GM03348 (cell line): ENCODE measurements around the gene ADCY4.
A peak's percentile ranks its signal among the peaks of the same experiment; 100 is the strongest.
"Not testable (repeated sequence)": the region's sequence is repeated elsewhere in the genome, so short reads cannot be mapped to it uniquely, and the experiment has no call there.

Experiments
- DNase-seq: peaks from one replicate; pipeline ENCODE4 v3.0.0; 2012; ENCODE audit warnings: low spot score

The ADCY4 gene

GRCh38 chr14:24334431-24335291, at the start of gene ADCY4:
Gene ADCY4, minus strand, starts transcription at chr14:24335071. Its CDS starts 419 bp downstream, at chr14:24334652.
- DNase-seq: no peak

- DNase-seq: no peak
Measured at GRCh38 chr14:24384169-24384568, 49.3 kb upstream of the ADCY4 start.

GRCh38 chr14:24382064-24382371, 47.1 kb upstream of the ADCY4 start:
- no peak for DNase-seq

GRCh38 chr14:24381363-24382063, 46.6 kb upstream of the ADCY4 start:
- DNase-seq: no peak

GRCh38 chr14:24379907-24380730, 45.2 kb upstream of the ADCY4 start:
- DNase-seq: no peak

GRCh38 chr14:24378981-24379906, 44.4 kb upstream of the ADCY4 start:
- no peak for DNase-seq

GRCh38 chr14:24378327-24378726, 43.5 kb upstream of the ADCY4 start:
- DNase-seq: no peak

- no peak for DNase-seq
Measured at GRCh38 chr14:24377657-24378056, 42.8 kb upstream of the ADCY4 start.

GRCh38 chr14:24377126-24377525, 42.3 kb upstream of the ADCY4 start:
- no peak for DNase-seq

- no peak for DNase-seq
Measured at GRCh38 chr14:24376448-24377070, 41.7 kb upstream of the ADCY4 start.

- DNase-seq: no peak
Measured at GRCh38 chr14:24372701-24373416, 38.0 kb upstream of the ADCY4 start.

GRCh38 chr14:24371605-24372004, 36.7 kb upstream of the ADCY4 start:
- not testable (repeated sequence) for DNase-seq

GRCh38 chr14:24370748-24371147, 35.9 kb upstream of the ADCY4 start:
- DNase-seq: no peak

- no peak for DNase-seq
Measured at GRCh38 chr14:24369907-24370687, 35.2 kb upstream of the ADCY4 start.

- no peak for DNase-seq
Measured at GRCh38 chr14:24369463-24369862, 34.6 kb upstream of the ADCY4 start.

- peak; percentile 95 for DNase-seq
Measured at GRCh38 chr14:24368562-24369252, 33.8 kb upstream of the ADCY4 start.

- DNase-seq: no peak
Measured at GRCh38 chr14:24368212-24368561, 33.3 kb upstream of the ADCY4 start.

- DNase-seq: peak; percentile 96
Measured at GRCh38 chr14:24367514-24368211, 32.8 kb upstream of the ADCY4 start, which contains the start of gene NFATC4. Gene NFATC4, plus strand, starts transcription at chr14:24368184. Its CDS starts 157 bp downstream, at chr14:24368341.
